Kidney (tissue), 14 donors: ENCODE data around the gene MORC3. TPM values are rescaled to one million over a fixed set of nuclear protein-coding genes. Genes with fewer than 3 reads are reported as not detected.

Source experiments
- DNase-seq, 5 donors: peaks; one replicate each; pipeline ENCODE4 v3.0.0-alpha.2; 2013 to 2020
- FAIRE-seq: peaks from 2 replicates; lab custom pipeline; 2012; peaks lifted over from hg19 to GRCh38; lab: Jason Lieb, UNC
- H3K27ac ChIP-seq, 2 donors: one replicate each; pipeline ENCODE4 v1.7.0; 2013; ENCODE audit warnings: low read depth in 2 of 2, low read length in 2 of 2, inconsistent platforms in 1 of 2
- H3K27me3 ChIP-seq: one replicate; pipeline ENCODE4 v1.7.1; 2013; ENCODE audit warnings: low read length, inconsistent platforms; ENCODE audit not compliant: control insufficient read depth, insufficient read depth
- H3K36me3 ChIP-seq, 3 donors: one replicate each; pipeline versions ENCODE4 v1.7.0 to v1.7.1; 2013; ENCODE audit warnings: low read length in 3 of 3, control low read depth in 1 of 3, inconsistent platforms in 1 of 3; ENCODE audit not compliant: insufficient read depth in 3 of 3, control insufficient read depth in 2 of 3
- H3K4me1 ChIP-seq, 3 donors: one replicate each; pipeline versions ENCODE4 v1.7.0 to v1.7.1; 2013; ENCODE audit warnings: low read length in 3 of 3, inconsistent platforms in 1 of 3, low read depth in 1 of 3; ENCODE audit not compliant: control insufficient read depth in 2 of 3, insufficient read depth in 2 of 3
- H3K4me3 ChIP-seq, 3 donors: one replicate each; pipeline versions ENCODE4 v1.7.0 to v1.8.1; 2013; ENCODE audit warnings: low read length in 3 of 3, control low read depth in 1 of 3, inconsistent platforms in 1 of 3
- H3K9ac ChIP-seq, 3 donors: one replicate each; pipeline versions ENCODE4 v1.7.0 to v1.7.1; 2013; ENCODE audit warnings: low read length in 3 of 3, control low read depth in 1 of 3, inconsistent platforms in 1 of 3
- H3K9me3 ChIP-seq, 3 donors: one replicate each; pipeline versions ENCODE4 v1.7.0 to v1.7.1; 2013; ENCODE audit warnings: low read length in 3 of 3, control low read depth in 1 of 3, inconsistent platforms in 1 of 3; ENCODE audit not compliant: control insufficient read depth in 2 of 3, insufficient read depth in 1 of 3
- CTCF ChIP-seq: IDR thresholded peaks from 3 replicates; pipeline ENCODE4 v1.5.1; 2012; ENCODE audit warnings: mild to moderate bottlenecking, moderate library complexity, borderline replicate concordance; ENCODE audit not compliant: insufficient read depth; ENCODE audit errors: extremely low read depth
- intact Hi-C: fragments of 100-400 bp; cut with DNase I; formaldehyde crosslinking; loops from one replicate; pipeline ENCODE4 v1.11.1; 2022
- polyA plus RNA-seq: library from polyadenylated mRNA; stranded (reverse); fragments of 350-450 nt; fragmentation: Illumina TruSeq; extraction: RNeasy Lipid Tissue Mini Kit (QIAGEN cat#74804); gene quantifications from one replicate; pipeline ENCODE4 v1.2.3, GENCODE V29; 2014; ENCODE audit warnings: low read depth, low replicate concordance; ENCODE audit not compliant: insufficient read depth
- total RNA-seq: library from RNA; stranded (reverse); fragmentation: NEBNext Ultra II Directional; extraction: Animal tissue kit (Norgen Biotek cat#: 25700); gene quantifications from one replicate; pipeline ENCODE4 v1.2.1, GENCODE V29; 2021
- donor health status: control.
- donor health status: control.
- donor health status: control.
- donor health status: control.
- donor health status: control.
- donor health status: DM: yes; HTN: yes; CAD: no.
- donor health status: Normal renal cell carcinoma (clear cell type).

The MORC3 gene
- total and polyA plus RNA-seq, 2 donors from 2014 or later: 6.6 to 32.4 TPM

GRCh38 chr21:36347278-36347961 is 27.4 kb downstream of the MORC3 start:
- no peaks in the 10 kb centered on the region for H3K27me3 ChIP-seq
- no peak for FAIRE-seq
- no peaks in the 10 kb centered on the region for H3K9me3 ChIP-seq
- no peak for TF ChIP-seq CTCF
- H3K27ac ChIP-seq: no peak overlapping the region
- peaks cover 12 to 31% (median 14%) of the 10 kb centered on the region in 3 donors for H3K36me3 ChIP-seq
- no peak overlapping the region for H3K4me3 ChIP-seq
- intact Hi-C loops: no loop called here
- H3K9ac ChIP-seq: no peak overlapping the region
- DNase-seq: no peak
- H3K4me1 ChIP-seq: no peaks in the 10 kb centered on the region

- DNase-seq: no peak
- Histone ChIP-seq H3K36me3 (peaks cover 14 to 31% (median 14%) of the 10 kb centered on the region in 3 donors), H3K27me3 (no peaks in the 10 kb centered on the region), H3K4me3 (no peak overlapping the region), H3K4me1 (no peaks in the 10 kb centered on the region), H3K27ac (no peak overlapping the region), H3K9me3 (no peaks in the 10 kb centered on the region), H3K9ac (no peak overlapping the region)
- no peak for TF ChIP-seq CTCF
- intact Hi-C loops: no loop called here
- FAIRE-seq: no peak
Observed at GRCh38 chr21:36347962-36348328, 27.9 kb downstream of the MORC3 start.

- FAIRE-seq (no peak), DNase-seq (no peak)
- H3K4me1 ChIP-seq: no peaks in the 10 kb centered on the region
- no peaks in the 10 kb centered on the region for H3K9me3 ChIP-seq
- no peaks in the 10 kb centered on the region for H3K27me3 ChIP-seq
- peaks cover 13 to 30% (median 14%) of the 10 kb centered on the region in 3 donors for H3K36me3 ChIP-seq
- no peak overlapping the region for H3K4me3 ChIP-seq
- TF ChIP-seq CTCF: no peak
- no peak overlapping the region for H3K27ac ChIP-seq
- intact Hi-C loops: no loop called here
- H3K9ac ChIP-seq: no peak overlapping the region
Observed at GRCh38 chr21:36349315-36349714, 29.3 kb downstream of the MORC3 start.
